HCT116 (cell line): ENCODE results near the gene RBM33. TPM values are rescaled to one million over a fixed set of nuclear protein-coding genes. Genes with fewer than 3 reads are reported as not detected.

ENCODE experiments used
- ATAC-seq: fragments of 200-7000 bp; cut with Tn5 transposase; 2 replicates; pipeline ENCODE4 v1.9.1; 2020; ENCODE audit warnings: mild to moderate bottlenecking, moderate library complexity
- BruUV-seq: library from RNA; stranded (reverse); fragments of 400-500 nt; replicated peaks from 2 replicates; lab custom pipeline; 2021; lab: Mats Ljungman, UMichigan
- CTCF ChIA-PET: fragments of 300-600 bp; sonication (Branson Sonifier 250); formaldehyde crosslinking; loops from one replicate; lab custom pipeline; 2021; ENCODE audit warnings: antibody characterized with exemption; lab: Charles Lee
- POLR2A ChIA-PET: fragments of 300-600, 350-600 bp; sonication (Branson Sonifier 250); formaldehyde crosslinking; loops from one replicate; lab custom pipeline; 2021; ENCODE audit warnings: antibody characterized with exemption; lab: Charles Lee
- RAD21 ChIA-PET, 2 experiments: fragments of 300-600 bp; sonication (Branson Sonifier 250); formaldehyde crosslinking; loops; one replicate each; lab custom pipeline; 2023; ENCODE audit warnings: low total read pairs in 2 of 2; ENCODE audit not compliant: uncharacterized antibody in 2 of 2, unreplicated experiment in 2 of 2, low non-redundant PET in 1 of 2; lab: Charles Lee
- DNase-seq: peaks from one replicate; pipeline ENCODE4 v3.0.0-alpha.2; 2010; ENCODE audit warnings: low read depth, low spot score
- H2AFZ ChIP-seq: fragments of 200-600 bp; shearing (Covaris generic), sonication (generic); 2 replicates; pipeline ENCODE4 v1.6.1; 2017; ENCODE audit warnings: low read depth, mixed run types, mixed read lengths, antibody characterized with exemption, low read length; ENCODE audit not compliant: poor library complexity, severe bottlenecking
- H3K27ac ChIP-seq: 2 replicates; pipeline ENCODE4 v1.5.1; 2012; ENCODE audit warnings: low read depth, low read length
- H3K27me3 ChIP-seq: fragments of 200-600 bp; sonication (generic); 2 replicates; pipeline ENCODE4 v1.6.1; 2016; ENCODE audit warnings: mixed run types, low read length, mixed read lengths; ENCODE audit not compliant: insufficient read depth
- H3K36me3 ChIP-seq, 2 experiments: fragments of 200-500 bp in 1 of 2; fragments of 200-600 bp in 1 of 2; sonication (Bioruptor generic) in 1 of 2; sonication (generic) in 1 of 2; 2 replicates each; pipeline versions ENCODE4 v1.5.1 to v1.6.1; 2014 to 2016; ENCODE audit warnings: low read length in 2 of 2, inconsistent platforms in 1 of 2, mixed read lengths in 1 of 2, mixed run types in 1 of 2; ENCODE audit not compliant: insufficient read depth in 2 of 2, control insufficient read depth in 1 of 2
- H3K4me1 ChIP-seq, 2 experiments: fragments of 200-600 bp in 1 of 2; sonication (generic) in 1 of 2; 2 replicates each; pipeline versions ENCODE4 v1.5.1 to v1.6.1; 2012 to 2017; ENCODE audit warnings: low read length in 2 of 2, inconsistent platforms in 1 of 2, mild to moderate bottlenecking in 1 of 2, mixed read lengths in 1 of 2, mixed run types in 1 of 2, moderate library complexity in 1 of 2; ENCODE audit not compliant: insufficient read depth in 2 of 2, control insufficient read depth in 1 of 2
- H3K4me2 ChIP-seq: fragments of 200-600 bp; sonication (generic); 2 replicates; pipeline ENCODE4 v1.6.1; 2017; ENCODE audit warnings: mixed run types, low read length, mixed read lengths
- H3K4me3 ChIP-seq, 2 experiments: fragments of 200-600 bp in 1 of 2; sonication (generic) in 1 of 2; replicated peaks in 1 of 2; 2 replicates each; pipeline ENCODE4 v1.5.1; 2011 to 2016; ENCODE audit warnings: low read length in 2 of 2, control low read depth in 1 of 2, low read depth in 1 of 2, mild to moderate bottlenecking in 1 of 2, mixed read lengths in 1 of 2, mixed run types in 1 of 2
- H3K79me2 ChIP-seq: fragments of 200-600 bp; sonication (generic); 2 replicates; pipeline ENCODE4 v1.6.1; 2017; ENCODE audit warnings: mild to moderate bottlenecking, mixed run types, low read length, moderate library complexity, mixed read lengths; ENCODE audit not compliant: insufficient read depth
- H3K9ac ChIP-seq: fragments of 200-600 bp; sonication (generic); 2 replicates; pipeline ENCODE4 v1.6.1; 2016; ENCODE audit warnings: low read length, mixed read lengths
- H3K9me2 ChIP-seq: fragments of 200-600 bp; sonication (generic), shearing (Covaris generic); 2 replicates; pipeline ENCODE4 v1.6.1; 2017; ENCODE audit warnings: mixed run types, mild to moderate bottlenecking, moderate library complexity; ENCODE audit not compliant: insufficient read depth
- H3K9me3 ChIP-seq, 2 experiments: fragments of 200-500 bp in 1 of 2; fragments of 200-600 bp in 1 of 2; sonication (Bioruptor generic) in 1 of 2; sonication (generic) in 1 of 2; 2 replicates each; pipeline ENCODE4 v1.6.1; 2014 to 2017; ENCODE audit warnings: low read length in 2 of 2, mixed read lengths in 2 of 2, inconsistent platforms in 1 of 2, low read depth in 1 of 2, mild to moderate bottlenecking in 1 of 2, mixed run types in 1 of 2, moderate library complexity in 1 of 2; ENCODE audit not compliant: control insufficient read depth in 1 of 2, insufficient read depth in 1 of 2
- H4K20me1 ChIP-seq: fragments of 200-600 bp; sonication (generic), shearing (Covaris generic); 2 replicates; pipeline ENCODE4 v1.6.1; 2017; ENCODE audit warnings: mixed run types, mild to moderate bottlenecking, moderate library complexity; ENCODE audit not compliant: insufficient read depth
- ATF3 ChIP-seq: IDR thresholded peaks from 2 replicates; pipeline ENCODE4 v1.6.1; 2012
- CBX3 ChIP-seq: IDR thresholded peaks from 2 replicates; pipeline ENCODE4 v1.6.1; 2012; ENCODE audit warnings: low read depth
- CEBPB ChIP-seq: IDR thresholded peaks from 2 replicates; pipeline ENCODE4 v1.6.1; 2012; ENCODE audit warnings: low read depth
- CTCF ChIP-seq, 3 experiments: fragments of 200-600 bp in 1 of 3; sonication (generic) in 1 of 3; IDR thresholded peaks in 2 of 3; conservative IDR thresholded peaks in 1 of 3; 2 replicates each; pipeline ENCODE4 v1.5.1; 2012 to 2017; ENCODE audit warnings: low read depth in 2 of 3, low read length in 2 of 3, antibody characterized with exemption in 1 of 3, borderline replicate concordance in 1 of 3, control low read depth in 1 of 3, mild to moderate bottlenecking in 1 of 3, mixed read lengths in 1 of 3, mixed run types in 1 of 3, moderate library complexity in 1 of 3; ENCODE audit not compliant: insufficient read depth in 1 of 3
- ELF1 ChIP-seq: IDR thresholded peaks from 2 replicates; pipeline ENCODE4 v1.6.1; 2012; ENCODE audit warnings: low read depth, borderline replicate concordance
- EZH2 ChIP-seq: fragments of 200-600 bp; sonication (generic); IDR thresholded peaks from 2 replicates; pipeline ENCODE4 v1.6.1; 2017; ENCODE audit warnings: antibody characterized with exemption, mixed run types
- EZH2phosphoT487 ChIP-seq: fragments of 200-600 bp; IDR thresholded peaks from 2 replicates; pipeline ENCODE4 v1.6.1; 2018; ENCODE audit warnings: antibody characterized with exemption, borderline replicate concordance
- JUND ChIP-seq: IDR thresholded peaks from 2 replicates; pipeline ENCODE4 v1.6.1; 2012
- MAX ChIP-seq: IDR thresholded peaks from 2 replicates; pipeline ENCODE4 v1.6.1; 2012
- POLR2A ChIP-seq: IDR thresholded peaks from 2 replicates; pipeline ENCODE4 v1.7.0; 2011; ENCODE audit warnings: borderline replicate concordance; ENCODE audit not compliant: insufficient read depth, insufficient read length; ENCODE audit errors: extremely low read depth
- POLR2AphosphoS5 ChIP-seq: IDR thresholded peaks from 2 replicates; pipeline ENCODE4 v1.6.1; 2011; ENCODE audit warnings: mild to moderate bottlenecking, low read depth, low read length, moderate library complexity
- RAD21 ChIP-seq: IDR thresholded peaks from 2 replicates; pipeline ENCODE4 v1.6.1; 2012; ENCODE audit warnings: low read depth, mild to moderate bottlenecking
- SRF ChIP-seq: IDR thresholded peaks from 2 replicates; pipeline ENCODE4 v1.6.1; 2012; ENCODE audit warnings: low read depth
- TCF7L2 ChIP-seq: IDR thresholded peaks from 2 replicates; pipeline ENCODE4 v1.7.0; 2011; ENCODE audit warnings: borderline replicate concordance, inconsistent platforms; ENCODE audit not compliant: insufficient read depth, insufficient read length; ENCODE audit errors: extremely low read depth
- YY1 ChIP-seq: IDR thresholded peaks from 2 replicates; pipeline ENCODE4 v1.6.1; 2011; ENCODE audit warnings: low read length, low read depth, moderate library complexity, mild to moderate bottlenecking; ENCODE audit not compliant: insufficient replicate concordance; ENCODE audit errors: extremely low read depth
- ZFX ChIP-seq: fragments of 450-650 bp; IDR thresholded peaks from 2 replicates; pipeline ENCODE4 v1.6.1; 2017
- intact Hi-C: fragments of 100-400 bp; cut with micrococcal nuclease; formaldehyde crosslinking; loops from 2 replicates; pipeline ENCODE4 v1.10.0; 2022
- total RNA-seq: library from RNA; stranded (reverse); gene quantifications from one replicate; pipeline ENCODE4 v1.2.1, GENCODE V29; 2021; ENCODE audit not compliant: unreplicated experiment

RBM33 gene
- total RNA-seq, 1 experiment from 2014 or later, result 64.3 TPM

GRCh38 chr7:155762655-155763054, 118.2 kb downstream of the RBM33 start:
- BruUV-seq, result no TSS peak

More at GRCh38 chr7:155762655-155763054, 118.2 kb downstream of the RBM33 start:
- peaks cover 30% of the 10 kb centered on the region for H3K79me2 ChIP-seq
- no peaks in the 10 kb centered on the region; the same call in 1 of the 2 replicates for H4K20me1 ChIP-seq
- H3K36me3 ChIP-seq, result peaks cover 0 to 7% of the 10 kb centered on the region in 2 experiments; a peak in 3 of 4 replicates
- RAD21 ChIA-PET, result no interaction called here
- TF ChIP-seq POLR2AphosphoS5 (no peak), SRF (no peak), ZFX (no peak), TCF7L2 (no peak), ELF1 (no peak), EZH2phosphoT487 (no peak), CBX3 (no peak), MAX (no peak), CEBPB (no peak), POLR2A (no peak), CTCF (IDR thresholded peaks at IDR 0.05 in 2 of 3, conservative IDR thresholded peaks at IDR 0.05 in 1 of 3; ENCODE audit: borderline replicate concordance in 1 of 3, insufficient read depth in 1 of 3, low read depth in 2 of 3, low read length in 2 of 3) (no peak), JUND (no peak), EZH2 (no peak), RAD21 (no peak), YY1 (no peak), ATF3 (no peak)
- TF ChIP-seq, all 23 proteins: peak for 0
- Histone ChIP-seq H3K4me2 (no peak overlapping the region), H3K9me3 (no peaks in the 10 kb centered on the region), H3K27ac (no peak overlapping the region), H3K27me3 (no peaks in the 10 kb centered on the region), H3K4me3 (no peak overlapping the region), H3K9ac (no peak overlapping the region), H3K4me1 (no peaks in the 10 kb centered on the region), H3K9me2 (no peaks in the 10 kb centered on the region), H2AFZ (no peak overlapping the region)
- intact Hi-C loops, result no loop called here
- ChIA-PET POLR2A (no interaction called here), CTCF (no interaction called here)
- no peak for ATAC-seq
- DNase-seq, result no peak
